GM21528 (cell line): ENCODE data around the gene SLC25A3.
A peak's percentile ranks its signal among the peaks of the same experiment; 100 is the strongest.
"Not testable (repeated sequence)": the region's sequence is repeated elsewhere in the genome, so short reads cannot be mapped to it uniquely, and the experiment has no call there.

Experiments
- ATAC-seq: cut with Tn5 transposase; IDR thresholded peaks from one replicate; pipeline ENCODE4 v1.9.1; 2021; ENCODE audit warnings: mild to moderate bottlenecking, moderate library complexity; ENCODE audit not compliant: unreplicated experiment, low FRiP score

SLC25A3 gene

DNA sequence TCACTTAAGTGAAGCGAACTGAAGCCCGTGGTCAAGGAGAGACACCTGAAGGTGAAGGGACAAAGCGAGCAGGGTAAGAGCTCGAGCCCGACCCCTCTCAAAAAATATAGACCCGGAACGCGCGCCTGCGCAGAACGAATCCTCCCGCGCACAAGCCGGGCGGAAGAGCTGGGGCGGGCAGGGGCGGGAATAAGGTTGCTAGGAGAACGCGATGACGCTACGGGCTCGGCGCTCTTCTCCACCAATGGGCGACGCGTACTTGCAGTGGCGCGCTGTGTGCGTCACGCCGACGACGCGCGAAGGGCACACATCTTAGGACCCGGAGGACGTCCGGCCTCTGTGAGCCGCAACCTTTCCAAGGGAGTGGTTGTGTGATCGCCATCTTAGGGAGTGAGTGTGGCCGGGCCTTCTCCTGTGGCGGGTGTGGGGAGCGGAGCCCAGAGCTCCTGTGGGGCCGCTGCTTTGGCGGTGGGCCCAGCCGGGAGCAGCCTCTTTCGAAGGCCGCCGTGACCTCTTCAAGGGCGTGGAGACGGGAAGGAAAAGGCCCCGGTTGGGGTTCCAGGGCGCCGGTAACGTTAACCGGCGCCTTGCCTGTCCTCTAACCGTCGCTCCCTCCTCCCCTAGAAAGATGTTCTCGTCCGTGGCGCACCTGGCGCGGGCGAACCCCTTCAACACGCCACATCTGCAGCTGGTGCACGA lies at the start of gene SLC25A3:
Gene SLC25A3, plus strand, starts transcription at position 336 of the 699 bp plus-strand sequence. Its CDS starts 293 bp downstream, at position 629.
- ATAC-seq, result peak; percentile 99

DNA sequence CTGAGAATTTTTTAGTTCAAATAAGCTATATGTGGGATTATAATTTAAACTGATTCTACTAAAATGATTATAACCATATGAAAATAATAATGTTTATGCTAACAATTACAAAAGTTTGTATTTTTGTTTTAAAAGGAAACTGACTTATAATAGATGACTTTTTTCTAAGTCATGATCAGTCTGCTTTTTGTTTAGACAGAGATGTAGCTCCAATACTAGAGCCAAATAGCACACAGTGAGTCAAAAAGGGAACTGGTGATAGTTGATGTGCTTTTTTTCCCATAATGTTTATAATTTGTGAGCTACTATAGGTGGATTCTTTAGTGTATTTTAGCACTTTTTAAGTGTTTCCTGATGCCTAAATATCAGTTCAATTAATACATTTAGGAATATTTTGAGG lies 49.8 kb upstream of the SLC25A3 start:
- no peak for ATAC-seq

DNA sequence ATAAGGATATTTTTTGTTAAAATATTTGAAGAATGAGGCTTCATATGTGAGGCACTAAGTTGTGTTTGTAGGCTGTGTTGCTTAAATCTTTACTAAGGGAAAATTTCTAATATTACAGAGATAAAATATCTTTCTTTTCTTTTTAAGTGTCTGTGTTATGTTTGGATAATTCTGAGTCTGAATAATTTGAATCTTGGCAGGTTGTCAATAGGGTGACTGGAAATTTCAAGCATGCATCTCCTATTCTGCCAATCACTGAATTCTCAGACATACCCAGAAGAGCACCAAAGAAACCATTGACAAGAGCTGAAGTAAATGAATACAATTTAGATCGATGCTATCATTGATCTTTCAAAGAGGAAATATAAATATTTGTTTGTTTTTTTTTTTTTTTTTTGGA lies 48.7 kb upstream of the SLC25A3 start:
- ATAC-seq, result no peak

DNA sequence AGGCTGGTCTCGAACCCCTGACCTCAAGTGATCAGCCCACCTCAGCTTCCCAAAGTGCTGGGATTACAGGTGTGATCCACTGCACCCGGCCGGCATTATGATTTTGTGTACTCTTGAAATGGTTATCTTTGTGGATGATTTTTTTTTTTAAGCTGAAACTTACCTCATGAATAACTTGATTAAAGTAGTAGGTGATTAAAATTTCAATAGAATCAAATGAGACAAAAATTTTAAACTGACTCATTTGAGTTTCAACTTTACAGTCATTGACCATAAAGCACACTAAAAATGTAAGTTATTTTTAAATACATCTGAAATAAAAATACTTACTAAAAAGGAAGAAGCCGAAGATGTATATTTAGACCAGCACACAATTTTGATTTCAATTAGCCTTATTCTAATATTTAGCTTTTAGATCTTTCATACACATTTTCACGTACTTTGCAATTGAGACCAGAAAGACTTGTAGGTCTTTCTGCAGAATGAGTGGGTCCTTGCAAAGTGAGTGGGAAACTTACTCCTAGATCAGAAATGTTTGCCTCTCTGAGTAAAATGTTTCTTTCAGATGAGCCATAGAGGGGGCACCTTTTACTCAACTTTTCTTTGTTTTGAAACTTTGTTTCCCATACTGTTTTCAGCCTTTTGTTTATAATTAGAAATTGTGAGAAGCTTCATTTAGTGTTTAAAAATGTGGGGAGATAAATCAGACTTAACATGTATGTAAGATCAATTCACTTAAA lies 43.9 kb upstream of the SLC25A3 start:
- ATAC-seq, result no peak

DNA sequence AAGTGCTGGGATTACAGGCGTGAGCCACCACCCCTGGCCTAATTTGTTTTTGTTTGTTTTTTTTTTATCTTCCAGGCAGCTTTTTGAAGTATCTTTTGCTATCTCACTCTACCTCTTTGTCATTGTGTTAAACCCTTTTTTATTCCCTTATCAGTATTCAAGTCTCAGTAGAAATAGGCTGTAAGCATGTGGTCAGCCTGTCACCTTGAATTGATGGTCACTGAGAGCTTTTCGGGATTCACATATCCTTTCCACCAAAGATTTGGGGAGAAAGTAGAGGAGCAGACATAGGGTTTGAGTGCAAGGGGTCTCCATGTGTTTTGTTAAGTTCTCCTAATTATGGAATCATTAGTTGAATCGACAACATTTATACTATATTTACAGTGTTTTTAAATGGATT lies 41.7 kb upstream of the SLC25A3 start:
- ATAC-seq, result no peak

DNA sequence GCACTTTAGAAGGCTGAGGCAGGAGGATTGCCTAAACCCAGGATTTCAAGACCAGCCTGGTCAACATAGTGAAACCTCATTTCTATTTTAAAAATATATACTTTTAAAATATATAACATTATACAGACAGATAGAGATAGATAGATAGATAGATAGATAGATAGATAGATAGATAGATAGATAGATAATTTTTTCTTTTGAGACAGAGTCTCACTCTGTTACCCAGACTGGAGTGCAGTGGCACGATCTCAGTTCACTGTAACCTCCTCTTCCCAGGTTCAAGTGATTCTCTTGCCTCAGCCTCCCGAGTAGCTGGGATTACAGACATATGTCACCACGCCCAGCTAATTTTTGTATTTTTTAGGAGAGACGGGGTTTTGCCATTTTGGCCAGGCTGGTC lies 35.4 kb upstream of the SLC25A3 start:
- ATAC-seq, result not testable (repeated sequence)

DNA sequence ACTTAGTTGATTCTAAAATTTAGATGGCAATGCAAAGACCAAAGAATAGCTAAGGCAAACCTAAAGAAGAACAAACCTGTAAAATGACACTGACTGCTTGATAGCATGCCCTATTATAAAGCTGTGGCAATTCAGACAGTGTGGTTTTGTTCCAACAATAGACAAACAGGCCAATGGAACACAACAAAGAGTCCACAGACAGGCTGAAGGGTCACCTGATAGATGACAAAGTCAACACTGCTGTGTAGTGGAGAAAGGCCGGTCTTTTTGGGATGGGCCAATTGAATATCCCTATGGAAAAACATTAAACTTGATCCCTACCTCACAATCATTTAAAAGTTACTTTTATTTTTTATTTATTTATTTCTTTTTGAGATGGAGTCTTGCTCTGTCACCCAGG lies 33.8 kb upstream of the SLC25A3 start:
- no peak for ATAC-seq

DNA sequence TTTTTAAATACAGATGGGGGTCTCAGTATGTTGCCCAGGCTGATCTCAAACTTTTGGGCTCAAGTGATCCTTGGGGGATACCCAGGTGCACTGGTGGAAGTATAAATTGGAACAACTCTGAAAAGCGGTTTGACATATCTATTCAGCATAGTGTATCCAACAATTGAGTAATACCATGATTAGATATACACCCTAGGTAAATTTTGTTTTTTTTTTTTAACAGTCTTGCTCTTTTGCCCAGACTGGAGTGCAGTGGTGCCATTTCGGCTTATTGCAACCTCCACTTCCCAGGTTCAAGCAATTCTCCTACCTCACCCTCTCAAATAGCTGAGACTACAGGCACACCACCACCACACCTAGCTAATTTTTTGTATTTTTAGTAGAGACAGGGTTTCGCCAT lies 31.6 kb upstream of the SLC25A3 start:
- ATAC-seq, result no peak

DNA sequence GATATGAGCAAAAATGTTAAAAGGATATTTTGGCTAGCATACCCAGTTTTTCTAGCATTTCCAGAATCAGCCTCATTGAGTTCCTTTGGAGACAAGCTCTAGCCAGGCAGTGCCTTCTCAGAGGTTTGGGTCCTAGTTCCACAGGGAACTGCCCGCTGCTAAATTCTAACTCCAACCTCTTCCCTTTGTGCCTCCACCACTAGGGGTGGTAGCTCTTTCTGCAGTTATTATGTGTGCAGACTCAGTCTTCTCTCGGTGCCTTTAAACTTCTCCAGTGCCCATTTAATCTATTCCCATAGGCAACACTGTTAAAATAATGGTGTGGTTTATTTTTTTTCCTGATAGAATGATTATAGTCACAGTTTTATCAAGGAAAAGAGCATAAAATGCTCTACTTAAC lies 21.5 kb upstream of the SLC25A3 start:
- no peak for ATAC-seq

DNA sequence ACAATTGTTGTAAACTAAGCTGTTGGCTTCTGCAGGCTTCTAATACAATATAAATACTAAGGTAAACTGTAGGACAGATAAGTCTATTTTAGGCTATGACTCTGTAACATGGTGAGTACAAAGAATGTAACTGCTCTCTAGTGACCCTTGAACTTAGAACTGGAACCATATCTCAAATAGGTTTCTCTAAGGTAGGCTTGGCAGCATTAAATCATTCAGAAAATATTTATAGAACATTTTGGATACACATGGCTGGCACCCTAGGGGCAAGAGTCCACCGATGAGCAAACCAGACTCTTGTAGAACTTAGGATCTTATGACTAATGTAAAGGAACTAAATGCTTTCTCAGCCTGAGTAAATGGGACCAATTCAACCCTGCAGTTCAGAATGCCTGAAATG lies 19.4 kb upstream of the SLC25A3 start:
- ATAC-seq, result no peak

DNA sequence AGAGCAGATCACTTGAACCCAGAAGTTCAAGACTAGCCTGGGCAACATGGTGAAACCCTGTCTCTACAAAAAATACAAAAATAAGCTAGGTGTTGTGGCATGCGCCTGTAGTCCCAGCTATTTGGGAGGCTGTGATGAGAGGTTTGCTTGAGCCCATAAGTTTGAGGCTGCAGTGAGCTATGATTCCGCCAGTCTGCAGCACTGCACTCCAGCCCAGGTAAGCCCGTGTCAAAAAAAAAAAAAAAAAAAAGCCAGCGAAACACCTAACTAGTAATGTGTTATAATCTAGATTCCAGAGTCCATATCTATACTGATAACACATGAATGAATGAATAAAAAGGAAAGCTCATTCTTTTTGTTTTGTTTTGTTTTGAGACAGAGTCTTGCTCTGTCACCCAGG lies 18.5 kb upstream of the SLC25A3 start:
- ATAC-seq, result no peak

DNA sequence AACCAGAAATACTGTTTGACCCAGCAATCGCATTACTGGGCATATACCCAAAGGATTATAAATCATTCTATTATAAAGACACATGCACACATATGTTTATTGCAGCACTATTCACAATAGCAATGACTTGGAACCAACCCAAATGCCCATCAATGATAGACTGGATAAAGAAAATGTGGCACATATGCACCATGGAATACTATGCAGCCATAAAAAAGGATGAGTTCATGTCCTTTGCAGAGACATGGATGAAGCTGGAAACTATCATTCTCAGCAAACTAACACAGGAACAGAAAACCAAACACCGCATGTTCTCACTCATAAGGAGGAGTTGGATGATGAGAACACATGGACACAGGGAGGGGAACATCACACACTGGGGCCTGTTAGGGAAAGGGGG lies 16.7 kb upstream of the SLC25A3 start:
- ATAC-seq, result not testable (repeated sequence)

DNA sequence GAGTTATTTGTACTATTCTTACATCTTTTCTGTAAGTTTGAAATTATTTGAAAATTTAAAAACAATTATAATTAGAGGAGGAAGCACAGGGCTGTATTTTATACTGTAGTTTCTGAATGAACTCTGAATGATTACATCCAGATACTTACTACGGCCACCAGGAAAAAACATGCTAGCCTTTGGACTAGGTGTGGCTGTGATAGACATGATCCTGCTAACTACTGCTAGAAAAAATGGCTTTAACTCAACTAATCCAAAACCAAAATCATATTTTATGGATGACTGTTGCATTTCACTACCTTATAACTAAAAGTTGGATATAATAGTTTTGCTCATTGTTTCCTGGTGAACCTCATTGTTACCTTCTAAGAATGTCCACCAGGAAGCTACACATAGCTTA lies 15.1 kb upstream of the SLC25A3 start:
- no peak for ATAC-seq

DNA sequence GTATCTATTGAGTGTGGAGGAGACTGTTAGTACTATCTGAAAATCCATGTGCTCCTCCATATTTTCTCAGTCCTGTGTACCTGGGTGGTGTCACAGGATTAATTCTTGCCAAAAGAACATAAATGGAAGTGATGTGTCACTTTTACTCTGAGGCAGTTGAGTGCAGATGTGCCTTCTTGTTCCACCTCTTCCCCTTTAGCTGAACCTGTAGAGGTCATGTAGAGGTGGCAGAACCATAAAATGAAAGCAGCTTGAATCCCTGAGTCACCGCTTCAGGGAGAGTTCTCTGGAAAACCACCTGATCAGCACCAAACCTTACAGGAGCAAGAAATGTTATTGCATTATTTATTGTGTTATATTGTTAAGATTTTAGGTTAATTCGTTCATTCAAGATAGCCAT lies 14.7 kb upstream of the SLC25A3 start:
- ATAC-seq, result no peak

DNA sequence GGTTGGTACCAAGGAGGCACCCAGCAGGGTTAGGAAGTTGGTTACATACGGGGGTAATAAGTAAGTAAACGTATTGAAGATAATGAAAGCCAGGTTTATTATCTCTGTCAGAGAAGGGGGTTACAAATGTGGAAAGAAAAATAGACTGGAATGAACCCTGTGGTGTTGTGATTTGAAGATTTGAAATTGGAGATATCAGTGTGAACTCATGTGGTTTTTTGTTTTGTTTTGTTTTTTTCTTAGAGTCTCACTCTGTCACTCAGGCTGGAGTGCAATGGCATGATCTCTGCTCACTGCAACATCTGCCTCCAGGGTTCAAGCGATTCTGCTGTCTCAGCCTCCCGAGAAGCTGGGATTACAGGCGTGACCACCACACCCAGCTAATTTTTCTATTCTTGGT lies 14.1 kb upstream of the SLC25A3 start:
- ATAC-seq, result no peak

DNA sequence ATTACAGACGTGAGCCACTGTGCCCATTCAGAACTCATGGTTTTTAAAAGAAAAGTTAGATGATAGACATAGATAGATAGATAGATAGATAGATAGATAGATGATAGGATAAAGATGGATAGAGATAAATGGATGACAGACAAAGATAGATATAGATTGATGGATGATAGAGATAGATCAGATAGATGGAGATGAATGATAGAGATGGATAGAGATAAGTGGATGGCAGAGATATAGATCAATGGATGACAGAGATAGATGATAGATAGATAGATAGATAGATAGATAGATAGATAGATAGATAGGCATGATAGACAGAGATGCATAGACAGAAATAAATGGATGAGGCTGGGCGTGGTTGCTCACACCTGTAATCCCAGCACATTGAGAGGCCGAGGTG lies 13.7 kb upstream of the SLC25A3 start:
- no peak for ATAC-seq

DNA sequence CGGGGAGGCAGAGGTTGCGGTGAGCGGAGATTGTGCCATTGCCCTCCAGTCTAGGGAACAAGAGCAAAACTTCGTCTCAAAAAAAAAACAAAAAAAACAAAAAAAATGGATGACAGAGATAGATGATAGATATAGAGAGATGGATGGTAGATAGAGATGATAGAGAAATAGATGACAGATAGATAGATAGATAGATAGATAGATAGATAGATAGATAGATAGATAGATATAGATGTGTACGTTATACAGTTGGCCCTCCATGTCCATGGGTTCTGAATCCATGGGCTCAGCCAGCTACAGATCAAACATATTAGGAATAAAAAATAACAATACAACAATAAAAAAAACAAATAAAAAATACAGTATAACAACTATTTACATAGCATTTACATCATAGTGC lies 12.8 kb upstream of the SLC25A3 start:
- no peak for ATAC-seq

DNA sequence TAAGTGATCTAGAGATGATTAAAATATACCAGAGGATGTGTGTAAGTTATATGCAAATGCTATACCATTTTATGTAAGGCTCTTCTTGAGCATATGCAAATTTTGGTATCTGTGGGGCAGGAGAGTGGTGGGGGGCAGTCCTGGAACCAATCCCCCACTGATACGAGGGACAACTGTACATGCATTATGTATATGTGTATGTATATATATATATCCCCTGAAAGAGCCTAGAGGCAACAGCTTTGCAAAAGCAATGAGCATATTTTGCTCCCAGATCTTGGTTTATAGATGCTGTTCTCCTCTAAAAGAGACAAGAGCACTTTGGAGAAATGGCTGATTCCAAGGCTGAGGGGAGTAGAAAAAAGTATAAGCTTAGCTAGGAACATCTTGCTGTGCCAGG lies 12.4 kb upstream of the SLC25A3 start:
- ATAC-seq, result no peak

DNA sequence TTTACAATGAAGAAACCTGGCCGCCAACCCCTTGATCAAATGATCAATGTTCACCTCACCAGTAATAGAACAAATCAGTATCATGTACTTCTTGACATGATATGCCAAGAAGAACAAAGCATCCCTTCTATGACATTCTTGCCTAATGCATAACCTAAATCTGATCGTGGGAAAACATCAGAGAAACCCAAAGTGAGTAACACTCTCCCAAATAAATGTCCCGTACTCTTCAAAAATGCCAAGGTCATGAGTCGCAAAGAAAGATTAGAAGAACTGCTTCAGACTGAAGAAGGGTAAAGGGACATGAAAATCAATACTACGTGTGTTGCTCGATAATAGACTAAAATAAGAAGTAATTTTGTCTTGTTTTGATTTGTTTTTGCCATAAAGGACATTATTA lies 11.4 kb upstream of the SLC25A3 start:
- no peak for ATAC-seq

DNA sequence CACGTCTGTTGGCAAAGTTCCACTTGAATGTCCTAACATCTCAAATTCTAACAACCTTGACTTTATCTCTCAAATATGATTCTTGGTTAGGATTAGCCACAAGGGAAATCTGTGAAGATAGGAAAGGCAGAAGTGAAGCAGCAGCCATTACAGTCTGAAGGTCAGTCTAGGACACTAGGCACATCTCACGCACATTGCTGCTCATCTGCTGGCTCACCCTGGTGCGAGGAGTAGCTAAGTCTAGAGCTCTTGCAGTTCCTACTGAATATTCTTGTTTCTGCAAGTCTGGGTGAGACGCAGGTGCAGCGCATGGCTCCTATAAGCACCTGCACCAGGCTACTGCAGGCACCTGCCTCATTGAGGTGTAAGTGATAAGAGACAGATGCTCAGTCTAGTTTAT lies 6.4 kb upstream of the SLC25A3 start:
- no peak for ATAC-seq

DNA sequence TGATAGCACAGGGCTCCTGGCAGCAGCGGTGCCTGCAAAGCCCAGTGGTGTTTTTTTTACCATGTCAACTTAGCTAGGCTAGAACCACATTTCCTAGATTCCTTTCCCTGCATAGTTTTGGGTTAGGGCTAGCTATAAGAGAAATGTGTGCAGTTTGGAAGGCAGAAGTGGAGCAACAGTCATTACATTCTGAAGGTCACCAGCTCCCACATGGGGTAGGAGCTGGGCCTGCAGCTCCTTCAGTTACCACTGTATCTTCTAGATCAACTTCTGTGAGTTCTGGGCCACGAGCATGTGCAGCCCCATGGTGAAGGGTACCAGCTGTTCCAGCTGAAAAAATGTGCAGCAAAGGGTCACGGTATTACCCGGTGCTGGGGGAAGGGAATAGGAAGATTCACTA lies 2.3 kb upstream of the SLC25A3 start:
- no peak for ATAC-seq

DNA sequence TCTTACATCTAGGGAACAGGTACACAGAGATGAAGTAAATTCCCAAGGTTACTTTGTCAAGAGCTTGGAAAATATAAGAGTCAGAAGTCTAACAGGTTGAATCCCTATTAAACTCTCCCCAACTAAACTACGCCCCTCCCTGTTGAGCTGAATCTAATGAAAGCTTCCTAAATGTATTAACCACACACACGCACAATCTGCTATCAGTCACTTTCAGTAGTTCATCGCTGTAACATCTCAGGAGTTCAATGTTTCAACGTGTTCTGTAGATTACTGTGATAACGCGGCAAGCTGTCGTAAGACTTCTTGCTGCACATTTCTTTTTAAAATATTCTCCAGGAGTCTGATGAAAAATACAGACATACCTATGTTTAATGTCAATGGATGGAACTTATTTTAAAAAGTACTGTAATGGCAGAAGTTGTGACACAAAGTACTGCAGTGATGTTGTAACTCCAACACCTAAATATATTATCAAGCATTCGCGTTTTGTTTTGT lies 612 bp upstream of the SLC25A3 start:
- peak; percentile 1 for ATAC-seq
